H1 (cell line): ENCODE data around the gene VAV2. TPM values are rescaled to one million over a fixed set of nuclear protein-coding genes. Genes with fewer than 3 reads are reported as not detected.

Experiments
- ASH2L ChIP-seq: fragments of 200-600, 300-600 bp; sonication (generic); IDR thresholded peaks from one replicate; pipeline ENCODE4 v1.7.1; 2017; ENCODE audit warnings: low read length
- E2F6 ChIP-seq: IDR thresholded peaks from 2 replicates; pipeline ENCODE4 v1.6.1; 2012; ENCODE audit warnings: inconsistent platforms
- EP300 ChIP-seq, 2 experiments: IDR thresholded peaks; 1 replicate in 1 of 2; 2 replicates in 1 of 2; pipeline ENCODE4 v1.6.1; 2011 to 2012; ENCODE audit warnings: low read depth in 2 of 2, low read length in 2 of 2, mild to moderate bottlenecking in 2 of 2, borderline replicate concordance in 1 of 2, inconsistent platforms in 1 of 2, moderate library complexity in 1 of 2
- FOSL1 ChIP-seq: IDR thresholded peaks from 2 replicates; pipeline ENCODE4 v1.6.1; 2011; ENCODE audit warnings: mild to moderate bottlenecking, low read depth, low read length, moderate library complexity; ENCODE audit not compliant: insufficient read depth
- HDAC2 ChIP-seq, 2 experiments: fragments of 300-600 bp in 1 of 2; sonication (generic) in 1 of 2; IDR thresholded peaks; 2 replicates each; pipeline ENCODE4 v1.6.1; 2011 to 2012; ENCODE audit warnings: low read depth in 2 of 2, low read length in 2 of 2, mild to moderate bottlenecking in 2 of 2, moderate library complexity in 2 of 2, borderline replicate concordance in 1 of 2, inconsistent platforms in 1 of 2
- JUND ChIP-seq: IDR thresholded peaks from 2 replicates; pipeline ENCODE4 v1.6.1; 2011; ENCODE audit warnings: mild to moderate bottlenecking, improper control_type of control experiment, low read length
- KDM1A ChIP-seq: fragments of 200-600, 300-600 bp; sonication (generic); IDR thresholded peaks from 2 replicates; pipeline ENCODE4 v1.7.1; 2016; ENCODE audit warnings: mild to moderate bottlenecking, low read length, borderline replicate concordance
- MAFK ChIP-seq: IDR thresholded peaks from 2 replicates; pipeline ENCODE4 v1.6.1; 2012; ENCODE audit warnings: low read depth, mild to moderate bottlenecking, improper control_type of control experiment, low read length
- NRF1 ChIP-seq: IDR thresholded peaks from 2 replicates; pipeline ENCODE4 v1.6.1; 2011; ENCODE audit warnings: mild to moderate bottlenecking, low read depth, low read length, improper control_type of control experiment
- POLR2AphosphoS5 ChIP-seq: IDR thresholded peaks from 2 replicates; pipeline ENCODE4 v1.6.1; 2011; ENCODE audit warnings: low read depth, low read length
- POU5F1 ChIP-seq: IDR thresholded peaks from 2 replicates; pipeline ENCODE4 v1.6.1; 2011; ENCODE audit warnings: low read depth, mild to moderate bottlenecking, low read length, moderate library complexity
- RFX5 ChIP-seq: IDR thresholded peaks from 2 replicates; pipeline ENCODE4 v1.6.1; 2011; ENCODE audit warnings: low read depth, low read length, improper control_type of control experiment, borderline replicate concordance
- RNF2 ChIP-seq: fragments of 200-900, 300-1000 bp; sonication (generic); IDR thresholded peaks from 2 replicates; pipeline ENCODE4 v1.7.1; 2016; ENCODE audit warnings: borderline replicate concordance, low read depth, mild to moderate bottlenecking, antibody characterized with exemption, low read length; ENCODE audit not compliant: poor library complexity, severe bottlenecking; ENCODE audit errors: missing control alignments
- RXRA ChIP-seq: IDR thresholded peaks from 2 replicates; pipeline ENCODE4 v1.6.1; 2011; ENCODE audit warnings: low read depth, mild to moderate bottlenecking, low read length, moderate library complexity; ENCODE audit not compliant: insufficient read depth
- SIN3A ChIP-seq, 2 experiments: IDR thresholded peaks in 1 of 2; conservative IDR thresholded peaks in 1 of 2; 2 replicates each; pipeline ENCODE4 v1.6.1; 2011 to 2012; ENCODE audit warnings: low read length in 2 of 2, improper control_type of control experiment in 1 of 2, low read depth in 1 of 2, mild to moderate bottlenecking in 1 of 2
- SIRT6 ChIP-seq: IDR thresholded peaks from one replicate; pipeline ENCODE4 v1.7.1; 2012; ENCODE audit warnings: low read length, inconsistent platforms
- SP2 ChIP-seq: IDR thresholded peaks from 2 replicates; pipeline ENCODE4 v1.6.1; 2012; ENCODE audit warnings: mild to moderate bottlenecking, low read length, inconsistent platforms
- SP4 ChIP-seq: IDR thresholded peaks from 2 replicates; pipeline ENCODE4 v1.6.1; 2012; ENCODE audit warnings: low read length, inconsistent platforms
- SUZ12 ChIP-seq: fragments of 200-600 bp; sonication (generic); IDR thresholded peaks from 2 replicates; pipeline ENCODE4 v1.6.1; 2012; ENCODE audit warnings: mild to moderate bottlenecking, inconsistent platforms, low read length, moderate library complexity, mixed read lengths
- TAF7 ChIP-seq: optimal IDR thresholded peaks from 2 replicates; pipeline ENCODE3; 2011; ENCODE audit warnings: low read depth, mild to moderate bottlenecking, inconsistent platforms, low read length, moderate library complexity, borderline replicate concordance
- TCF12 ChIP-seq: IDR thresholded peaks from 2 replicates; pipeline ENCODE4 v1.6.1; 2011; ENCODE audit warnings: low read depth, mild to moderate bottlenecking, low read length
- TEAD4 ChIP-seq: IDR thresholded peaks from 2 replicates; pipeline ENCODE4 v1.6.1; 2012; ENCODE audit warnings: low read depth, low read length, inconsistent platforms, mixed read lengths
- polyA plus RNA-seq, 7 experiments: library from polyadenylated mRNA; depleted of rRNA in 3 of 7; stranded (reverse) in 5 of 7; unstranded in 2 of 7; fragments of >200 nt in 5 of 7; fragments of 200-250 nt in 2 of 7; gene quantifications; 1 replicate in 5 of 7; 2 replicates in 1 of 7; 4 replicates in 1 of 7; pipeline versions ENCODE4 v1.2.1 to v1.2.3, GENCODE V29; 2011 to 2013; ENCODE audit warnings: missing spikeins in 2 of 7, mixed read lengths in 2 of 7
- total RNA-seq: library from RNA; stranded (reverse); fragmentation: NEBNext Ultra II Directional; extraction: Animal tissue kit (Norgen Biotek cat#: 25700); gene quantifications from 2 replicates; pipeline ENCODE4 v1.2.1, GENCODE V29; 2021

Gene VAV2
- total and polyA plus RNA-seq, 2 of the 8 experiments (the other 6 are each of a cell fraction or from before 2014, with no cell fraction given): 13.6 to 37.6 TPM

DNA sequence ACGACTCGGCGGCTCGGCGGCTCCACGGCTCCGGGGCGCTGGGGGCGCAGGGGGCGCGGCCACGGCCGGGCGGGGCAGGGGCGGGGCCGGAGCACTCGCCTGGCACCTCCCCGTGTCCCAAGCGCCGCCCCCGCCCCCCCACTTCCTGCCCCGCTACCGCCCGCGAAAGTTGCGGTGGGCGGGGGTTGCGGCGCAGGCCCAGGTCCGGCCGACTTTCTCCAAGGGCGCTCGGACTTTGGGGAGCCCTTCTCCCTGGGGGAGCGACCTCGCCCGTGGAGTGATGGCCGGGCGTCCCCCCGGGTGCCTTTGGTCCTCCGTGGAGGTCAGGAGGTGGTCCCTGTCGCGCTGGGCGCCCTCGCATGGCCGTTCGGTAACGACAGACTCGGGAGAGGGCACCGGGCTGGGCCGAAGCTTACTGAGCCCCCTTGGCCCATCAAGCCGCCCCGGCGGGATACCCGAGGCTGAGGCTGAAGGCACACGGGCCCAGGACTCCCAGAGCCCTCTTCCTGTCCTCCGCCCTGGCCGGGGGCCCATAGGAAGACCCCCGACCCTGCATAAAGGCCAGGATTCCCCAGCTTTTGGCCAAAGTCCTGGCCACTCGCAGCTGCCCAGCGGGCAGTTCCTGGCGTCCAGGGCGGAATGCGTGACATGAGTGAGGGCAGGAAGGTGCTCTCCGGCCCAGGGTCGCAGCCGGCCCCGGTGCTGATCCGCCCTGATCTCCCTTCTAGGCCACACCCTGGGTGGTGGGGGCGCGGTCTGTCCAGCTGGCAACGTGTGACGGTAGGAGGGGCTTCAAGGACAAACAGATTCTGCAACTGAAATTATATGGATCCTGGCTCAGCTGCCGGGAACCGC is 883 bp upstream of the VAV2 start (continued):
- TF ChIP-seq POU5F1 (no peak), POLR2AphosphoS5 (no peak), HDAC2 (IDR thresholded peaks at IDR 0.05; ENCODE audit: borderline replicate concordance in 1 of 2, low read depth in 2 of 2, low read length in 2 of 2) (no peak), SP2 (no peak), E2F6 (no peak), NRF1 (no peak), MAFK (no peak), TAF7 (no peak), SIN3A (conservative IDR thresholded peaks at IDR 0.05 in 1 of 2, IDR thresholded peaks at IDR 0.05 in 1 of 2; ENCODE audit: low read depth in 1 of 2, low read length in 2 of 2) (peak in 1 of 2 experiments; percentile 19; a peak in 2 of 4 replicates), RFX5 (no peak), FOSL1 (no peak), JUND (no peak), SIRT6 (no peak), RNF2 (no peak), TCF12 (no peak), SP4 (no peak), EP300 (IDR thresholded peaks at IDR 0.05; ENCODE audit: borderline replicate concordance in 1 of 2, low read depth in 2 of 2, low read length in 2 of 2) (no peak), SUZ12 (no peak), TEAD4 (no peak), RXRA (no peak), KDM1A (no peak), ASH2L (no peak)
